ENCODE results near the gene RTN4R. TPM values are rescaled to one million over a fixed set of nuclear protein-coding genes. Genes with fewer than 3 reads are reported as not detected.
A peak's percentile ranks its signal among the peaks of the same experiment; 100 is the strongest.
"Not testable (repeated sequence)": the region's sequence is repeated elsewhere in the genome, so short reads cannot be mapped to it uniquely, and the experiment has no call there.

The RTN4R gene
- total and polyA plus RNA-seq, 2 donors (not counting 1 experiment from before 2014, with no cell fraction given), result 0.99 to 2.0 TPM

DNA sequence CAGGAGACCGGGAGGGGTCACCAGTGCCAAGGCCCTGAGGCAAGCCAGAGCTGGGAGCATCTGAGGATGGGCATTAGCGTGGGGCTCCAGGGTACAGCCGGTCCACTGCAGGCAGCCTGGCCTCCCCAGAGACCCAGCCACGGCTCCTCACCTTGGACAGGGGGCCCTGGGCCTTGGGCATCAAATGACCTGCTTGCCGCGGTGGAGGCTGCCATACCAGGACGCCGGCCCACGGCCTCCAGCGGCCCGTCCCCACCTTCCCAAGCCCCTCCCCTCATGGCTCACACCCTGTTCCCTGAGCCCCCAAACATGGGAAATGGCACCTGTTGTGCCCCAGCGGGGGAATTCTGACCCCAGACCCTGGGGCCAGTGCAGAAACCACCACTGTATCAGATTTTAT is 12.7 kb upstream of the RTN4R start:
- no peaks in the 10 kb centered on the region for H3K36me3 ChIP-seq (ENCODE audit: control insufficient read depth, insufficient read depth, low read length)
- H4K20me1 ChIP-seq (ENCODE audit: control insufficient read depth, extremely low read depth, insufficient read depth, low read length), result no peaks in the 10 kb centered on the region
- H3K4me1 ChIP-seq (ENCODE audit: control insufficient read depth, extremely low read depth, insufficient read depth, low read length), result no peaks in the 10 kb centered on the region
- no peak overlapping the region for H3K27ac ChIP-seq (ENCODE audit: insufficient read depth, low read length)
- H3K9me3 ChIP-seq (ENCODE audit: control insufficient read depth, insufficient read depth, low read depth, low read length), result no peaks in the 10 kb centered on the region
- no peak overlapping the region for H3K4me2 ChIP-seq (ENCODE audit: extremely low read depth, insufficient read depth, low read length)
- H3K9ac ChIP-seq (ENCODE audit: insufficient read depth, low read length), result no peak overlapping the region
- no peaks in the 10 kb centered on the region for H3K79me2 ChIP-seq (ENCODE audit: control insufficient read depth, insufficient read depth, low read length)
- H3K4me3 ChIP-seq (replicated peaks in 1 of 4; ENCODE audit: control extremely low read depth in 1 of 4, insufficient read depth in 1 of 4, low read depth in 3 of 4, low read length in 4 of 4), result no peak overlapping the region
- no peak for DNase-seq (ENCODE audit: low read depth in 2 of 2)
- TF ChIP-seq EZH2 (IDR thresholded peaks at IDR 0.05; ENCODE audit: low read length, missing control alignments), result no peak
- TF ChIP-seq, protein P1, sequence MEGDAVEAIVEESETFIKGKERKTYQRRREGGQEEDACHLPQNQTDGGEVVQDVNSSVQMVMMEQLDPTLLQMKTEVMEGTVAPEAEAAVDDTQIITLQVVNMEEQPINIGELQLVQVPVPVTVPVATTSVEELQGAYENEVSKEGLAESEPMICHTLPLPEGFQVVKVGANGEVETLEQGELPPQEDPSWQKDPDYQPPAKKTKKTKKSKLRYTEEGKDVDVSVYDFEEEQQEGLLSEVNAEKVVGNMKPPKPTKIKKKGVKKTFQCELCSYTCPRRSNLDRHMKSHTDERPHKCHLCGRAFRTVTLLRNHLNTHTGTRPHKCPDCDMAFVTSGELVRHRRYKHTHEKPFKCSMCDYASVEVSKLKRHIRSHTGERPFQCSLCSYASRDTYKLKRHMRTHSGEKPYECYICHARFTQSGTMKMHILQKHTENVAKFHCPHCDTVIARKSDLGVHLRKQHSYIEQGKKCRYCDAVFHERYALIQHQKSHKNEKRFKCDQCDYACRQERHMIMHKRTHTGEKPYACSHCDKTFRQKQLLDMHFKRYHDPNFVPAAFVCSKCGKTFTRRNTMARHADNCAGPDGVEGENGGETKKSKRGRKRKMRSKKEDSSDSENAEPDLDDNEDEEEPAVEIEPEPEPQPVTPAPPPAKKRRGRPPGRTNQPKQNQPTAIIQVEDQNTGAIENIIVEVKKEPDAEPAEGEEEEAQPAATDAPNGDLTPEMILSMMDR (conservative IDR thresholded peaks at IDR 0.05 in 1 of 2, IDR thresholded peaks at IDR 0.05 in 1 of 2; ENCODE audit: low read depth in 1 of 2, low read length in 2 of 2), result no peak
- no peaks in the 10 kb centered on the region for H3K27me3 ChIP-seq (ENCODE audit: control insufficient read depth, insufficient read depth, low read length)
- no peak overlapping the region for H2AFZ ChIP-seq (ENCODE audit: low read length)

DNA sequence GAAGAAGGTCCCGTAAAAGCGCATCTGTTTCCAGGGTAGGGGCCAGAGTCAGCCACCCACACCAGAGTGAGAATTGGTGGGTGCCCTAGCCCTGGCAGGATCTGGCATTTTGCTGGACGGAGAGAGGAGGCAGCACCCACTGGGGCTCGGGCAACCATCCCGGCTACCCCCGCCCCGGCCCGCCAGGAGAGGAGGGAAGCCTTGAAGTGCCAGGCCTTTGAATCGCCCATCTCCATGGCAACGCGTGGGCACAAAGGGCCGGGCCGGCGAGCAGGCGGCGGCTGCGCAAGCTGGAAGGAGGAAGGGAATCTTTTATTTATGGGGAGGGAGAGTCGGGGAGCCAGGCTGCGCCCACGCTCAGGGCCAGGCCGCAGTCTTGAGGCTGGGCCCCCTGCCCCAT is 12.0 kb upstream of the RTN4R start:
- peak in 1 of 2 donors; percentile 7 for DNase-seq (ENCODE audit: low read depth in 2 of 2)
- not testable (repeated sequence) for H3K27ac ChIP-seq (ENCODE audit: insufficient read depth, low read length); H3K4me2 ChIP-seq (ENCODE audit: extremely low read depth, insufficient read depth, low read length); H3K27me3 ChIP-seq (ENCODE audit: control insufficient read depth, insufficient read depth, low read length); H4K20me1 ChIP-seq (ENCODE audit: control insufficient read depth, extremely low read depth, insufficient read depth, low read length); H3K4me1 ChIP-seq (ENCODE audit: control insufficient read depth, extremely low read depth, insufficient read depth, low read length); H2AFZ ChIP-seq (ENCODE audit: low read length); H3K79me2 ChIP-seq (ENCODE audit: control insufficient read depth, insufficient read depth, low read length); H3K9ac ChIP-seq (ENCODE audit: insufficient read depth, low read length); H3K9me3 ChIP-seq (ENCODE audit: control insufficient read depth, insufficient read depth, low read depth, low read length); H3K36me3 ChIP-seq (ENCODE audit: control insufficient read depth, insufficient read depth, low read length); H3K4me3 ChIP-seq (replicated peaks in 1 of 4; ENCODE audit: control extremely low read depth in 1 of 4, insufficient read depth in 1 of 4, low read depth in 3 of 4, low read length in 4 of 4)

DNA sequence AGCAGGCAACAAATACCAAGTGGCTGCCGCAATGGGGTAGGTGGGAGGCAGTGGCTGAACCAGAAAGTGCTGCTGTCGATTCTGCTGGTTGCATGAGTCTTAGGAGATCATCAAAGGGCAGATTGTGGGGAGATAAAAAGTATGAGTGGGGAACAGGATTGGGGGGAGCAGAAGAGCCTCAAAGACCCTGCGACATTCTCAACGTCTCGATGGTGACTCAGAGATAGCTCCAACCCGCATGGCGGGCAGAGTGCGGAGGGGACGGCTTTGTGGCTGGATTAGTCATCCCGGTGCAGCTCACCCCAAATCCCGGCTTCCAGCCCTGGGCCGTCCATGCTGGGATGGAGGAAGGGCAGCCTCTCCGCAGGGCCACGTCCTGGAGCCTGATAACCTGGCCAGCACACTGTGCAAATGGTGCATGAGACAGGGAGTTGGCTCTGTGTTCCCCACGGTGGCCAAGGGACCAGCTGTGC is 11.6 kb upstream of the RTN4R start:
- Histone ChIP-seq H3K4me2 (ENCODE audit: extremely low read depth, insufficient read depth, low read length) (no peak overlapping the region), H3K4me3 (replicated peaks in 1 of 4; ENCODE audit: control extremely low read depth in 1 of 4, insufficient read depth in 1 of 4, low read depth in 3 of 4, low read length in 4 of 4) (no peak overlapping the region), H3K27me3 (ENCODE audit: control insufficient read depth, insufficient read depth, low read length) (no peaks in the 10 kb centered on the region), H3K36me3 (ENCODE audit: control insufficient read depth, insufficient read depth, low read length) (no peaks in the 10 kb centered on the region), H3K79me2 (ENCODE audit: control insufficient read depth, insufficient read depth, low read length) (no peaks in the 10 kb centered on the region), H3K4me1 (ENCODE audit: control insufficient read depth, extremely low read depth, insufficient read depth, low read length) (no peaks in the 10 kb centered on the region), H3K9me3 (ENCODE audit: control insufficient read depth, insufficient read depth, low read depth, low read length) (no peaks in the 10 kb centered on the region), H3K27ac (ENCODE audit: insufficient read depth, low read length) (no peak overlapping the region), H2AFZ (ENCODE audit: low read length) (no peak overlapping the region), H3K9ac (ENCODE audit: insufficient read depth, low read length) (no peak overlapping the region), H4K20me1 (ENCODE audit: control insufficient read depth, extremely low read depth, insufficient read depth, low read length) (no peaks in the 10 kb centered on the region)
- DNase-seq (ENCODE audit: low read depth in 2 of 2), result peak in 1 of 2 donors; percentile 81
- TF ChIP-seq EZH2 (IDR thresholded peaks at IDR 0.05; ENCODE audit: low read length, missing control alignments), result no peak
- TF ChIP-seq, protein P1 (conservative IDR thresholded peaks at IDR 0.05 in 1 of 2, IDR thresholded peaks at IDR 0.05 in 1 of 2; ENCODE audit: low read depth in 1 of 2, low read length in 2 of 2), result no peak

DNA sequence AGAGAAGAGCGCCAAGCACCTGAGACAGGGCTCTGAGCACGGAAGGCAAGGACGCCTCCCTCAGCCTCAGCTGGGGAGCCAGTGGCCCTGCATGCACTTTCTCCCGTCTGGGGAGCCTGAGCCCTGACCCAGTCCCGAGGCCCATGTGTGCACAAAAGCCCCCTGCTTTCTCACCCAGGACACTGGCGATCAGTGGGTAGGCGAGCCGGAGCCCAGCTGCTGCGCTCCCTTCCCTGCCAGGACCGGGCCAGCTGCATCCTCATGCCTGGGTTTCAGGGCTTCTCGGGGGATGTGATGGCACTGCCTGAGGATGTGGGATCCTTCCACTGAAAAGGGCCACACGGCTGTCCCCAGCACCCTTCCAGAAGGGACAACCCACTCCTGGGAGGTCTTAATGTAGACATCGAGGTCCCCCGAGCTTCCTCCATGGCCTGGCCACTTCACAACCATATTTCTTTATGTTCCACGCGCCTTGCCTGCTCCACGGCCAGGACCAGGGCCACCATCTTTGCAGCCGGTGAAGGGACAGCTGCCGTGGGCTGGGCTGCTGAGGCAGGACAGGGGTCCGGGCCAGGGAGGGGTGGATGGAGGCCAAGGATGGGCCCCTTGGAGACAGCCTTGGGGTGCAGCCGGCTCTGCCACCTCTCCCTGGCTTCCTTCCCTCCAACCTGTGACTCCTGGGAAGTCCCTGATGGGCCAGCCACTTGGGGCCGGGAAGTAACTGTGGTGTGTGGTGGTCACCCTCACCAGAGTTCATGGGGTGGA is 10.8 kb upstream of the RTN4R start:
- not testable (repeated sequence) for H3K4me2 ChIP-seq (ENCODE audit: extremely low read depth, insufficient read depth, low read length); DNase-seq (ENCODE audit: low read depth in 2 of 2); H2AFZ ChIP-seq (ENCODE audit: low read length); H4K20me1 ChIP-seq (ENCODE audit: control insufficient read depth, extremely low read depth, insufficient read depth, low read length); H3K27me3 ChIP-seq (ENCODE audit: control insufficient read depth, insufficient read depth, low read length); H3K4me3 ChIP-seq (replicated peaks in 1 of 4; ENCODE audit: control extremely low read depth in 1 of 4, insufficient read depth in 1 of 4, low read depth in 3 of 4, low read length in 4 of 4); H3K36me3 ChIP-seq (ENCODE audit: control insufficient read depth, insufficient read depth, low read length); H3K4me1 ChIP-seq (ENCODE audit: control insufficient read depth, extremely low read depth, insufficient read depth, low read length); H3K27ac ChIP-seq (ENCODE audit: insufficient read depth, low read length); H3K79me2 ChIP-seq (ENCODE audit: control insufficient read depth, insufficient read depth, low read length); H3K9ac ChIP-seq (ENCODE audit: insufficient read depth, low read length); H3K9me3 ChIP-seq (ENCODE audit: control insufficient read depth, insufficient read depth, low read depth, low read length)

DNA sequence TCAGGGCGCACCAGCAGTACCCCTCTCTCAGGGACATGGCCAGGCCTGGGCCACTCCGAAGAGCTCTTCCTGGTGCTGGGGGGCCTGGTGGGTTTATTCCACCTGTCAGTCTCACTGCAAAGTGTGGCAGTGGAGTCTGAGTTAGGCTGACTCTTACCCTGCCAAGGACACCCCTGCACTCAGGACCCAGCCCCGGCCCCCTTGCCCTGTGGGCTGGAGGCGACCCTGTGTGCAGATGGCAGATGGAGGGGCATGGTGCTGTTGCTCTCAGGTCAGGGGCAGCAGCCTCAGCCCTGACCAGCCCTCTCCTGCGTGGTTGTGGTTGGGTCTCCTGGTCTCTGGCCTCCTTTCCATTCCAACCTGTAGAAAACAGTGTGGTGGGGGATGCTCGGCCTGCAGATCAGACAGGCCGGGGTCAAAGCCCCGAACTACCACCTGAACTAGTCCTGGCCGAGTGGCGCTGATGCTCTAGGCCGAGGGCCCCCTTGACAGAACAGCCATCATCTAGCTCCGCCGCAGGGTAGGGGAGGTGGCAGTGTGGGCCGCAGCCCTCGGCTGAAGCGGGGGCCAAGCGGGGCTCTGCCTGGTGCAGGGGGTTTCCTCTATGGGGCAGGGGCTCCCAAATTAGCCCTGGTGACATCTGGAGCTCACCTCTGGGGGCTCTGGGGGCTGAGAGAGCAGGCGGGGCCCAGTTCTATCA is 10.0 kb upstream of the RTN4R start:
- H3K27me3 ChIP-seq (ENCODE audit: control insufficient read depth, insufficient read depth, low read length); H3K9me3 ChIP-seq (ENCODE audit: control insufficient read depth, insufficient read depth, low read depth, low read length); DNase-seq (ENCODE audit: low read depth in 2 of 2); H3K4me1 ChIP-seq (ENCODE audit: control insufficient read depth, extremely low read depth, insufficient read depth, low read length); H3K4me2 ChIP-seq (ENCODE audit: extremely low read depth, insufficient read depth, low read length); H3K9ac ChIP-seq (ENCODE audit: insufficient read depth, low read length); H2AFZ ChIP-seq (ENCODE audit: low read length); H3K4me3 ChIP-seq (replicated peaks in 1 of 4; ENCODE audit: control extremely low read depth in 1 of 4, insufficient read depth in 1 of 4, low read depth in 3 of 4, low read length in 4 of 4); H3K36me3 ChIP-seq (ENCODE audit: control insufficient read depth, insufficient read depth, low read length); H4K20me1 ChIP-seq (ENCODE audit: control insufficient read depth, extremely low read depth, insufficient read depth, low read length); H3K27ac ChIP-seq (ENCODE audit: insufficient read depth, low read length); H3K79me2 ChIP-seq (ENCODE audit: control insufficient read depth, insufficient read depth, low read length): not testable (repeated sequence)

Data from fibroblast of lung (primary cell).